NCI-H128 (cell line): Measurements from ENCODE around the gene RIMS4.

ENCODE experiments used
- DNase-seq: peaks from one replicate; lab custom pipeline; 2025; ENCODE audit not compliant: unreplicated experiment; lab: John Stamatoyannopoulos, UW

Gene RIMS4

GRCh38 chr20:44810391-44811149, at the start of gene RIMS4:
Gene RIMS4, minus strand, starts transcription at chr20:44810546. Its CDS starts 275 bp downstream, at chr20:44810271.
- DNase-seq: no peak

DNA sequence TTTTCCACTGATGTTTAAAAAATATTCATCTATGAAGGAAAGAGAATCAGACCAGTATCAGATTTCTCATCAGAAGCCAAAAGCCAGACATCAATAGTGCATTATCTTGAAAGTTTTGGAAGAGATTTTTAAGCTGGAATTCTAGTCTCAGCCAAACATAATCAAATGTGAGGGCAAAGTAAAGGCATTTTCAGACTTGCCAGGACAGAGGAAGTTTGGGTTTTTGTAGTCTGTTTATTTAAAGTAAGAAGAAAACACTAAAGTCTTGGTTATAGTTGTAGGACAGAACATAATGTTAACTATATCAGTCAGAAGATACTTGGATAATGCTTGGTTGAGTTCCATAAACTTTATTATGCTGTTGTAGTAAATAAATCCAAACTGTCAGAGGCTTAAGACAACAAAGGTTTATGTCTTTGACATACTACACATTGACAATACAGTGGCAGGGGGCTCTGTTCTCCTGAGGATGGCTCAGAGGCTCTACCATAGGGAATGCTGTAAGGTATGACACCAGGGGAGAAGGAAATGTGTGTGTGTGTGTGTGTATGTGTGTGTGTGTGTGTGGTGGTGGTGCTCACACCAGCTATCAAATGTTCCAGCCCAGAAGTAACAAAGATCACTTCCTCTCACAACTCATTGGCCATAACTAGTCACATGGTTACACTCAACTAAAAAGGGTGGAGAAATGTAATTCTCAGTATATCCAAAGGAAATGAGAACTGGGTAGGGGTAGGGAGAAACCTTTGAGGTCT, 48.4 kb upstream of the RIMS4 start:
- DNase-seq: no peak

- DNase-seq: no peak
These were observed 46.6 kb upstream of the RIMS4 start for GRCh38 chr20:44856856-44857448.

- no peak for DNase-seq
These were observed 46.1 kb upstream of the RIMS4 start for GRCh38 chr20:44856442-44856841.

GRCh38 chr20:44851545-44851944, 41.2 kb upstream of the RIMS4 start:
- DNase-seq: no peak

DNA sequence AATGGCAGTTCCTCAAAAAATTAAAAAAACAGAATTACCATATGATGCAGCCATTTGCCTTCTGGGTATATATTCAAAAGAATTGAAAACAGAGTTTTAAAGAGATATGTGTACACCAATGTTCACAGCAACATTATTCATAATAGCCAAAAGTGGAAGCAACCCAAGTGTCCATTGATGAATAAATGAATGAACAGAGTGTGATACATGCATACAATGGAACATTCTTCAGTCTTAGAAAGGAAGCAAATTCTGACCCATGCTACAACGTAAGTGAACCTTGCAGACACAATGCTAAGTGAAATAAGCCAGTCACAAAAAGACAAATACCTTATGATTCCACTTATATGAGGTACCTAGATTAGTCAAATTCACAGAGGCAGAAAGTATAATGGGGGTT, 40.5 kb upstream of the RIMS4 start:
- no peak for DNase-seq

- no peak for DNase-seq
These were observed 39.9 kb upstream of the RIMS4 start for GRCh38 chr20:44850272-44850671.

GRCh38 chr20:44849703-44850102, 39.4 kb upstream of the RIMS4 start:
- no peak for DNase-seq

- DNase-seq: no peak
These were observed 38.1 kb upstream of the RIMS4 start for GRCh38 chr20:44848254-44849015.

GRCh38 chr20:44843876-44844275, 33.5 kb upstream of the RIMS4 start:
- no peak for DNase-seq

DNA sequence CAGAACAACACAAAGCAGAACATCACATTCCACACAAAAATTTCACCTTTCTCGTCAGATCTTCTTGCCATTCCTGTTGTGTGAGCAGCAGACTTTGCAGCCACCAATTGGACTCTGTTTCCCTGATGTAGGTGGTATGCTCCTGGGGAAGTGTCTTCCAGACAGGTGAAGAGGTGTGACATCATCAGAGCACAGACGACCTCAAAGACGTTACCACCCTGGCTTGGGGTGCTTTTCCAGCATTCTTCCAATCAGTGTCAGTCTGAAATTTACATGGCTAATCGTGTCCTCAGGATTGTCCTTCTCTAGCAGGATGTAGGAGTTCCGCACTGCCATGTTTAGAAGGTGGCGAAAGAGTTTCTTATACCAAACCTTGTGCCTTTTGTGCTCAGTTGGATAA, 31.6 kb upstream of the RIMS4 start:
- DNase-seq: no peak

- DNase-seq: no peak
These were observed 30.5 kb upstream of the RIMS4 start for GRCh38 chr20:44840826-44841225.

DNA sequence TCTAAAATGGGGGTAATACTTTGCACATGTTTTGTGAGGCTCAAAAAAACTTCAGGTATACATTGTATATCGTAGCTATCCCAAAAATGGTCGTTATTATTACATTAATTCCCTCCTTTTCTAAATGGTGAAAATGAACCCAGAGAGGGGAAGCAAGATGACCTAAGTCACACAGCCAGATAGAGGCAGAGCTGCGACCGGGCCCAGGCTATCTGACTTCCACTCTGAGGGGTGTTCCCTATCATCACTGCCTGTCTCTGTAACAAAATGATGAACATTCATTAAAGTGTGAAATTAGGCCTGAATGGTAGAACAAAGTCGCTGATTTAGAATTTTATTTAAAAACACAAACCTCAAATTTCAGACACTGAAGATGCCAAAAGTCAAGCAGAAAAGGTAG, 29.1 kb upstream of the RIMS4 start:
- DNase-seq: no peak

GRCh38 chr20:44838521-44838920, 28.2 kb upstream of the RIMS4 start:
- no peak for DNase-seq

GRCh38 chr20:44837946-44838345, 27.6 kb upstream of the RIMS4 start:
- DNase-seq: no peak

DNA sequence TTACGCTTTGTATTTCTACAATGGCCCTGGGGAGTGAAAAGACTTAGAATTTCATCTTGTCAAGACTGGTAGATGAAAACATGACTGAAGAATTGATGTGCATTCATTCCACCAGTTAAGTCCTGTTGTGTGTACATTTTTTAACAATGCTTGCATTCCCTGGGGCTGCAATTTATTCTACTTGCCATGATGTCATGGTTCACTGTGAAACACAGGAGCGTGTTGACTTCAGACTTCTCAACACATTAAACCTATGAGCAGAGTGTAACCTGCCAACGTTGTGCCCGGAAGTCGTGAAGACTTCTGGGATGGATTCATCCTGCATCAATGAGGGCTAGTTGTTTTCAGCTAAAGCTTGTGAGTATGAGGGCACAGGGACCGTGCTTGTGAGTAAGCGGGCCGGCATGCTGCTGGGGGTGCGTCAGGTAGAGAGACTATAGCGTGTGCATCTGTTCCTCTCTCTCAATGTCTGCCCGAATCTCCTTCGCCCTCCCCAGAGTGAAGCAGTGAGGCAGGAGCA, 26.3 kb upstream of the RIMS4 start:
- no peak for DNase-seq

DNA sequence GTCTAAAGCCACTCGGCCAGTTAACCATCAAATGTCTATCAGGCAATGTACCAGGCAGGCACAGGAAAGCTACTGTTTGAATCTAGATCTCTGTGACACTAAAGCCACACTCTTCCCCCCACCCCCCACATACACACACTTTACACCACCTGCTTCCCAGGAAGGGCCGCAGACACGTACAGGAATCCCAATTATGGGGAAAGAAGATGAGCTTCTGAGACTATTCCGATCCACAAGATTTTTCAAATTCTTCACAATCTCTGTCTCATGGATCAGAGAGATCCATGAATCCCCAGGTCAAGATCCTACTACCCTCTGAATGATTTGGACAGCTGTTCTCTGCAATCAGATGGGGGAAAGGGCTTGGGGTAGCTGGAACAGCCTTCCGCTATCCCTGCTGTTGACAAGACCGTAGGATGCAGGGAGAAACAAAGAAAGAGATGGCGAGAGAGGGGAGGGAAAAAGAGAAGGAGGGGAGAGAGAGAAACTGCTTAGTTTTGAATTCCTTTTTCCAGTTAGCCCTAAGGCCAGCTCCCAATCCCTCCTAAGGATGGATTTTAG, 25.4 kb upstream of the RIMS4 start:
- DNase-seq: no peak

- no peak for DNase-seq
These were observed 24.8 kb upstream of the RIMS4 start for GRCh38 chr20:44835116-44835515.

DNA sequence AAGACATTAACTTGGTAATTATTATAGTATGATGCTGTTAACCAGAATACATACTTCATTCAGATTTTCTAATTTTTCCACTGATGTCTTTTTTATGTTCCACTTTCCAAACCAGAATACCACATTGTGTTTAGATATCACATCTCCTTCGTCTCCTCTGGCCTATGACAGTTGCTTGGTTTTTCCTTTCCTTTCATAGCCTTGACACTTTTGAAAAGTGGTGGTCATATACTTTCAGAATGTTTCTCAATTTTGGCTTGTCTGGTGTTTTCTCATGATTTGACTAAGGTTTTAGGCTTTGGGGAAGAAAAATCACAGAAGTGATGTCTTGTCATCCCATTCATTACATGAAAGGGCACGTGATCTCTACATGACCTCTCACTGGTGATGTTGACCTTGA, 24.3 kb upstream of the RIMS4 start:
- DNase-seq: no peak

- DNase-seq: no peak
These were observed 23.1 kb upstream of the RIMS4 start for GRCh38 chr20:44833437-44833836.

DNA sequence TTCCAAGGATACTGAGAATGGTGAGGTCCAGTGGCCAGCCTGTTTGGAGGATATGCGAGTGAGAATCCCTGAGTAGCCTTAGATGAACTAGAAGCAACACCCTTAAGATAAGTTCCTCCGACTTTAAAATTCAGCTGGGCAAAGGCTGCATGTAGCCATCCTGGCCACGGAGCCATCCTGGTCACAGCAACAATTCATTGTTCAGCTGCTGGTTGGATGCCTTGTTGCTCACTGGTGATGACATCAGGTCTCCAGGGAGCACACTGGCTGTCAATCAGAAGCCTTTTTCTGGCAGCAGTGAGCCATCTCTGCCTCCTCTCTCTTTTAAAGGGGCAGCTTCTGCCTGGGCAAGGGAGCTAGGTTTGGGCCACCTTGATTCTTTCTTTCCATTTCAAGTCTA, 22.4 kb upstream of the RIMS4 start:
- DNase-seq: no peak
